HCT116 (cell line): ENCODE measurements around the gene HACE1.
"Not testable (repeated sequence)": the region's sequence is repeated elsewhere in the genome, so short reads cannot be mapped to it uniquely, and the experiment has no call there.

ENCODE experiments used
- CEBPB ChIP-seq: IDR thresholded peaks from 2 replicates; pipeline ENCODE4 v1.6.1; 2012; ENCODE audit warnings: low read depth
- ELF1 ChIP-seq: IDR thresholded peaks from 2 replicates; pipeline ENCODE4 v1.6.1; 2012; ENCODE audit warnings: low read depth, borderline replicate concordance
- EZH2 ChIP-seq: fragments of 200-600 bp; sonication (generic); IDR thresholded peaks from 2 replicates; pipeline ENCODE4 v1.6.1; 2017; ENCODE audit warnings: antibody characterized with exemption, mixed run types
- FOSL1 ChIP-seq: IDR thresholded peaks from 2 replicates; pipeline ENCODE4 v1.6.1; 2012; ENCODE audit warnings: low read depth
- JUND ChIP-seq: IDR thresholded peaks from 2 replicates; pipeline ENCODE4 v1.6.1; 2012
- POLR2A ChIP-seq: IDR thresholded peaks from 2 replicates; pipeline ENCODE4 v1.7.0; 2011; ENCODE audit warnings: borderline replicate concordance; ENCODE audit not compliant: insufficient read depth, insufficient read length; ENCODE audit errors: extremely low read depth
- POLR2AphosphoS5 ChIP-seq: IDR thresholded peaks from 2 replicates; pipeline ENCODE4 v1.6.1; 2011; ENCODE audit warnings: mild to moderate bottlenecking, low read depth, low read length, moderate library complexity
- RAD21 ChIP-seq: IDR thresholded peaks from 2 replicates; pipeline ENCODE4 v1.6.1; 2012; ENCODE audit warnings: low read depth, mild to moderate bottlenecking
- REST ChIP-seq: IDR thresholded peaks from 2 replicates; pipeline ENCODE4 v1.6.1; 2012; ENCODE audit warnings: low read depth
- ZFX ChIP-seq: fragments of 450-650 bp; IDR thresholded peaks from 2 replicates; pipeline ENCODE4 v1.6.1; 2017
- ZNF274 ChIP-seq: fragments of 200-500 bp; sonication (Bioruptor generic); IDR thresholded peaks from 2 replicates; pipeline ENCODE4 v1.6.1; 2014; ENCODE audit warnings: mild to moderate bottlenecking, low read depth, low read length, inconsistent platforms
- TF ChIP-seq, protein P1 (sequence below), 3 experiments: fragments of 200-600 bp in 1 of 3; sonication (generic) in 1 of 3; IDR thresholded peaks in 2 of 3; conservative IDR thresholded peaks in 1 of 3; 2 replicates each; pipeline ENCODE4 v1.5.1; 2012 to 2017; ENCODE audit warnings: low read depth in 2 of 3, low read length in 2 of 3, antibody characterized with exemption in 1 of 3, borderline replicate concordance in 1 of 3, control low read depth in 1 of 3, mild to moderate bottlenecking in 1 of 3, mixed read lengths in 1 of 3, mixed run types in 1 of 3, moderate library complexity in 1 of 3; ENCODE audit not compliant: insufficient read depth in 1 of 3
- TF ChIP-seq, protein P2 (sequence below): IDR thresholded peaks from 2 replicates; pipeline ENCODE4 v1.6.1; 2012

DNA sequence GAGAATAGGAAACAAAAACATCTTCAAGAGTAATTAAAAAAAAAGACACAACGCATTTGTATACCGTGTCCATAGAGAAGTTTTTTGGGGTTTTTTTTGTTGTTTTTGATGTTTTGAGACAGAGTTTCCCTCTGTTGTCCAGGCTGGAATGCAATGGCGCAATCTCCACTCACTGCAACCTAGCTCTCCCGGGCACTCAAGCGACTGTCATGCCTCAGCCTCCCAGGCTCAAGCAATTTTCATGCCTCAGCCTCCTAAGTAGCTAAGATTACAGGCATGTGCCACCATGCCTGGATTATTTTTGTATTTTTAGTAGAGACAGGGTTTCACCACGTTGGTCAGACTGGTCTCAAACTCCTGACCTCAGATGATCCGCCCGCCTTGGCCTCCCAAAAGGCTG lies 12.0 kb downstream of the HACE1 start:
- TF ChIP-seq, protein P1, sequence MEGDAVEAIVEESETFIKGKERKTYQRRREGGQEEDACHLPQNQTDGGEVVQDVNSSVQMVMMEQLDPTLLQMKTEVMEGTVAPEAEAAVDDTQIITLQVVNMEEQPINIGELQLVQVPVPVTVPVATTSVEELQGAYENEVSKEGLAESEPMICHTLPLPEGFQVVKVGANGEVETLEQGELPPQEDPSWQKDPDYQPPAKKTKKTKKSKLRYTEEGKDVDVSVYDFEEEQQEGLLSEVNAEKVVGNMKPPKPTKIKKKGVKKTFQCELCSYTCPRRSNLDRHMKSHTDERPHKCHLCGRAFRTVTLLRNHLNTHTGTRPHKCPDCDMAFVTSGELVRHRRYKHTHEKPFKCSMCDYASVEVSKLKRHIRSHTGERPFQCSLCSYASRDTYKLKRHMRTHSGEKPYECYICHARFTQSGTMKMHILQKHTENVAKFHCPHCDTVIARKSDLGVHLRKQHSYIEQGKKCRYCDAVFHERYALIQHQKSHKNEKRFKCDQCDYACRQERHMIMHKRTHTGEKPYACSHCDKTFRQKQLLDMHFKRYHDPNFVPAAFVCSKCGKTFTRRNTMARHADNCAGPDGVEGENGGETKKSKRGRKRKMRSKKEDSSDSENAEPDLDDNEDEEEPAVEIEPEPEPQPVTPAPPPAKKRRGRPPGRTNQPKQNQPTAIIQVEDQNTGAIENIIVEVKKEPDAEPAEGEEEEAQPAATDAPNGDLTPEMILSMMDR (IDR thresholded peaks at IDR 0.05 in 2 of 3, conservative IDR thresholded peaks at IDR 0.05 in 1 of 3; ENCODE audit: borderline replicate concordance in 1 of 3, insufficient read depth in 1 of 3, low read depth in 2 of 3, low read length in 2 of 3): not testable (repeated sequence)
- not testable (repeated sequence) for TF ChIP-seq JUND, EZH2, POLR2A, RAD21, ZFX, POLR2AphosphoS5, CEBPB, FOSL1, REST, ZNF274, ELF1
- TF ChIP-seq, protein P2, sequence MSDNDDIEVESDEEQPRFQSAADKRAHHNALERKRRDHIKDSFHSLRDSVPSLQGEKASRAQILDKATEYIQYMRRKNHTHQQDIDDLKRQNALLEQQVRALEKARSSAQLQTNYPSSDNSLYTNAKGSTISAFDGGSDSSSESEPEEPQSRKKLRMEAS: not testable (repeated sequence)
